Trophoblast cell (in vitro differentiated cells and primary cell): ENCODE data around the gene C1QTNF9B.
"Not testable (repeated sequence)": the region's sequence is repeated elsewhere in the genome, so short reads cannot be mapped to it uniquely, and the experiment has no call there.

Experiments
- DNase-seq, 2 donors: peaks; one replicate each; pipeline ENCODE4 v3.0.0-alpha.2; 2016
- H2AFZ ChIP-seq: 2 replicates; pipeline ENCODE4 v1.6.1; 2013; ENCODE audit warnings: low read length, moderate library complexity, mild to moderate bottlenecking; ENCODE audit not compliant: insufficient read depth, poor library complexity
- H2AK5ac ChIP-seq: 2 replicates; pipeline ENCODE4 v1.6.1; 2013; ENCODE audit warnings: mild to moderate bottlenecking, low read length
- H2BK120ac ChIP-seq: 2 replicates; pipeline ENCODE4 v1.6.1; 2013; ENCODE audit warnings: low read length, mild to moderate bottlenecking, moderate library complexity; ENCODE audit not compliant: insufficient read depth, poor library complexity
- H2BK12ac ChIP-seq: 2 replicates; pipeline ENCODE4 v1.6.1; 2013; ENCODE audit warnings: mild to moderate bottlenecking, low read length, moderate library complexity
- H2BK5ac ChIP-seq: 2 replicates; pipeline ENCODE4 v1.6.1; 2013; ENCODE audit warnings: low read length, low read depth, moderate library complexity, mild to moderate bottlenecking; ENCODE audit not compliant: poor library complexity
- H3K14ac ChIP-seq: 2 replicates; pipeline ENCODE4 v1.6.1; 2013; ENCODE audit warnings: mild to moderate bottlenecking, low read length
- H3K18ac ChIP-seq: 2 replicates; pipeline ENCODE4 v1.6.1; 2013; ENCODE audit warnings: mild to moderate bottlenecking, low read length
- H3K23ac ChIP-seq: 2 replicates; pipeline ENCODE4 v1.6.1; 2013; ENCODE audit warnings: low read length
- H3K27ac ChIP-seq: 2 replicates; pipeline ENCODE4 v1.5.1; 2013; ENCODE audit warnings: low read depth, mild to moderate bottlenecking, inconsistent platforms, low read length, moderate library complexity
- H3K27me3 ChIP-seq: 2 replicates; pipeline ENCODE4 v1.6.1; 2013; ENCODE audit warnings: inconsistent platforms, mild to moderate bottlenecking, low read length, moderate library complexity; ENCODE audit not compliant: insufficient read depth
- H3K36me3 ChIP-seq, 2 experiments: 1 replicate in 1 of 2; 2 replicates in 1 of 2; pipeline ENCODE4 v1.6.1; 2013; ENCODE audit warnings: low read length in 2 of 2, mild to moderate bottlenecking in 2 of 2, moderate library complexity in 1 of 2; ENCODE audit not compliant: insufficient read depth in 2 of 2, control insufficient read depth in 1 of 2
- H3K4ac ChIP-seq: 2 replicates; pipeline ENCODE4 v1.6.1; 2013; ENCODE audit warnings: low read depth, mild to moderate bottlenecking, low read length, moderate library complexity
- H3K4me1 ChIP-seq, 2 experiments: 1 replicate in 1 of 2; 2 replicates in 1 of 2; pipeline ENCODE4 v1.6.1; 2013; ENCODE audit warnings: low read length in 2 of 2, mild to moderate bottlenecking in 2 of 2, moderate library complexity in 1 of 2; ENCODE audit not compliant: insufficient read depth in 2 of 2, control insufficient read depth in 1 of 2
- H3K4me2 ChIP-seq: 2 replicates; pipeline ENCODE4 v1.6.1; 2013; ENCODE audit warnings: inconsistent platforms, mild to moderate bottlenecking, low read length, moderate library complexity
- H3K4me3 ChIP-seq: 2 replicates; pipeline ENCODE4 v1.5.1; 2013; ENCODE audit warnings: mild to moderate bottlenecking, low read depth, low read length, inconsistent platforms
- H3K79me1 ChIP-seq: one replicate; pipeline ENCODE4 v1.6.1; 2013; ENCODE audit warnings: low read length
- H3K79me2 ChIP-seq: 2 replicates; pipeline ENCODE4 v1.6.1; 2013; ENCODE audit warnings: low read length, mild to moderate bottlenecking; ENCODE audit not compliant: control insufficient read depth, insufficient read depth, poor library complexity
- H3K9ac ChIP-seq: 2 replicates; pipeline ENCODE4 v1.6.1; 2013; ENCODE audit warnings: mild to moderate bottlenecking, low read length
- H3K9me3 ChIP-seq: 2 replicates; pipeline ENCODE4 v1.6.1; 2013; ENCODE audit warnings: low read depth, mild to moderate bottlenecking, control low read depth, inconsistent platforms, low read length; ENCODE audit not compliant: insufficient read depth
- H4K12ac ChIP-seq: 2 replicates; pipeline ENCODE4 v1.6.1; 2013; ENCODE audit warnings: low read depth, mild to moderate bottlenecking, low read length, moderate library complexity
- H4K8ac ChIP-seq: 2 replicates; pipeline ENCODE4 v1.6.1; 2013; ENCODE audit warnings: low read depth, mild to moderate bottlenecking, low read length, moderate library complexity
- H4K91ac ChIP-seq: one replicate; pipeline ENCODE4 v1.6.1; 2013; ENCODE audit warnings: low read depth, mild to moderate bottlenecking, low read length, moderate library complexity
- WGBS: extraction: QIAGEN DNeasy Blood & Tissue Kit; methylation state at CpG from one replicate; pipeline ENCODE4 v1.1.7; 2013; ENCODE audit warnings: missing lambda C conversion rate; ENCODE audit not compliant: insufficient read length, insufficient coverage; ENCODE audit errors: extremely low coverage; 5-methylcytosine and 5-hydroxymethylcytosine counted together

C1QTNF9B gene

DNA sequence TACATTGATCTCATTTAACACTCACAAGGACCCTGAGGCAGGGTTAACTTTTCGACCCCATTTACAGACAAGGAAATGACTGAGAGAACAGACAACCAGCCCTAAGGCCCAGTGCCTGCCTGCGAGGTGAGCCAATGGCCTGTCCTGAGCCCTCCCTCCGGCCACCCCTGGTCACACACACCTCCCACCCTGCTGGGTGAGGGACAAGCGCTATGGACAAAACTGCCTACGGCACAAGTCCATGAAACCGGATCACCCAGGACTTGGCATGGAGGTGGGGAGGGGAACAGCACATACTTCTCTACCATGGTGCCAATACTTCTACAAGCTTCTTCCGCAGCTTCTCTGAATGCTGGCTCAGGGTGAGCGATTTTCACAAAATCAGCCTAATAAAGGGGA, 15.9 kb downstream of the C1QTNF9B start:
- H3K18ac ChIP-seq, H3K4me3 ChIP-seq, DNase-seq, H3K14ac ChIP-seq, H3K4me2 ChIP-seq, H3K23ac ChIP-seq, H2BK12ac ChIP-seq, H3K79me2 ChIP-seq, H4K8ac ChIP-seq, H2BK5ac ChIP-seq, H3K4me1 ChIP-seq, H2AK5ac ChIP-seq, H2AFZ ChIP-seq, H3K79me1 ChIP-seq, H3K4ac ChIP-seq, H3K27ac ChIP-seq, H2BK120ac ChIP-seq, H4K91ac ChIP-seq, H3K27me3 ChIP-seq, H3K9me3 ChIP-seq, H3K9ac ChIP-seq, H4K12ac ChIP-seq, H3K36me3 ChIP-seq: not testable (repeated sequence)
- WGBS, result no CpG with 5 or more reads among the region's 8 CpGs

DNA sequence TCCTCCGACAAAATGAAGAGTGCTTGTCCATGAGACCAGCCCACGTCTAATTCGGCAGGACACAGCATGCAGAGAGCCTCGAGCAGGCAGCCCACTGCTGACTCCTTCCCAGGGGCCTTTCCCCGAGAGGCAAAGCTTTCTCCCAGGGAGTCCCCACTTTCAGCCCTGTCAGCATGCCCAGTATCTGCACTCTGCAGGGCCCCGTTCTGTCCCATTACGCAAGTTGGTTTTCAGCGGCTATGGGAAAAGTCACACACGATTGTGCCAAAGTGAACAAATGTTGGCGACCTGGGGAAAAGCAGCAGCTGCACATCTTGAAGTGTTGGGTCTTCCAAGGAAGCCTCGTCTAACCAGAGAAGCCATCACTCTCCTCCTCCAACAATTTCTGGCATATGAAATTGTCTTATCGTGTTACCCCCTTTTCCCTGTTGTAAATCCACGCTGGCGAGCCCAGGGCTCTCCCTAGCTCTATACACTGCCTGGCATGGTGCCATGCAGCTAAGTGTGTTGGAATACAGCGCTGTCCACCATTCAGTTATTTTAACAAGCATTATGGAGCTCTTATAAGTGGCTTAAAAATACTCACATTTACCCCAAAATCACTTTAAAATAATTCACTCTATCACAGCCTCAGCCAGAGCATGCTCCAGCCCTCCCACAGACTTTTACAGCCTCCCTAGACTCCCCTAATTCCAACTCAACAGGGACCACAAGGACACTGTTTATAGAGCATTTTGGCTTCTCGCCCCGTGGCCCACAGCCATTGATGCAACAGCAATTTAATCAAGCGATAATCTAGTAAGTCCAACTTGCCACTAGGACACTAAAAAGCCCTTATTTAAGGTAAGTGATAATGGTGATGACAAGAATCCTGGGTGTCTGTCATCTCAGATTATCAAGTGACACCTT, 16.6 kb downstream of the C1QTNF9B start:
- H2BK120ac ChIP-seq, H3K36me3 ChIP-seq, H2BK5ac ChIP-seq, H4K12ac ChIP-seq, H3K4me1 ChIP-seq, H2BK12ac ChIP-seq, H3K79me2 ChIP-seq, H2AFZ ChIP-seq, H4K91ac ChIP-seq, DNase-seq, H3K9me3 ChIP-seq, H3K23ac ChIP-seq, H4K8ac ChIP-seq, H3K4me3 ChIP-seq, H3K4ac ChIP-seq, H3K18ac ChIP-seq, H3K27ac ChIP-seq, H3K27me3 ChIP-seq, H3K9ac ChIP-seq, H3K79me1 ChIP-seq, H3K4me2 ChIP-seq, H2AK5ac ChIP-seq, H3K14ac ChIP-seq: not testable (repeated sequence)
- WGBS, result no CpG with 5 or more reads among the region's 18 CpGs

DNA sequence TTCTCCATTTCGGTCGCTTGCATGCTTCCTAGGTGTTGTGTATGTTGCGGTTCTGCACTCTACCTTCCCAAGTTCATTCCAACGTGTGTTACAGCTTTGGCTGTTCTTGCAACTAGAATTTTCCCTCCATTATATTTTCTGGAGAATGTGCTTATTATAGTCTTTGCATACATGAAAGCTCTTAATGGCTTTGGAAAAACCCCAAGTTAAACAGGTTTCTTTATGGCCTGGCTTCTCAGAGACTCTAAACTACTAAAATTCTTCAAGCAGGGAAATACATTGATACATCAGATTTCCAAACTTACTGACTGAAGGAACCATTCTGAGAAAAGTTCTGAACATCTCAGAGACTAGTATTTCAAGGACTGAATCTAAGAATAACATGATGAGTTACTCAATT, 20.0 kb downstream of the C1QTNF9B start:
- Histone ChIP-seq H3K79me2 (no peaks in the 10 kb centered on the region), H2BK12ac (no peak overlapping the region), H3K27ac (no peak overlapping the region), H4K8ac (no peak overlapping the region), H3K36me3 (peaks cover 0 to 4% of the 10 kb centered on the region in 2 experiments), H3K18ac (no peak overlapping the region), H3K4me3 (no peak overlapping the region), H3K9ac (no peak overlapping the region), H3K9me3 (no peaks in the 10 kb centered on the region), H3K27me3 (no peaks in the 10 kb centered on the region), H3K14ac (no peak overlapping the region), H2BK120ac (no peak overlapping the region), H3K4me2 (no peak overlapping the region), H3K4me1 (no peaks in the 10 kb centered on the region), H3K23ac (no peak overlapping the region), H4K12ac (no peak overlapping the region), H3K4ac (no peak overlapping the region), H4K91ac (no peak overlapping the region), H2AK5ac (no peak overlapping the region), H2BK5ac (no peak overlapping the region), H2AFZ (no peak overlapping the region), H3K79me1 (no peaks in the 10 kb centered on the region)
- no peak for DNase-seq
- WGBS, result no CpG with 5 or more reads among the region's 4 CpGs

DNA sequence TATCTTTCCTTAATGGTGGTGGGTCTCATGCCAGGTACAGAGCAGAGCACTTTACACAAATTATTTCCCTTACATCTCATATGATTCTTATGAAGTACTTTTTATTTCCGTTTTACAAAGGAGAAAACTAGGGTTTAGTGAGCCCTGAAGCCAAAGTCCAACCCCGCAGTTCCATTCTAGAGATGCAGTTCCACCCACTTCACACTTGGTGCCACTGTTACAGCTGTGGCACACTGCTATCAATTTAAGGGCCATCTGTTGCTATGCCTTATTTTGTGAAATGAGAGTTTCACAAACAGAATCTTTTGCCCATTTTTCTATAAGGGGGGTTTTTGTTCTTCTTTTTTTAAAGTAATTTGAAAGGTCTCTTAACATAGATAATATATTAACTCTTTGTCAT, 21.0 kb downstream of the C1QTNF9B start:
- H4K8ac ChIP-seq, result no peak overlapping the region
- H4K91ac ChIP-seq, result no peak overlapping the region
- no peak overlapping the region for H2BK120ac ChIP-seq
- no peak overlapping the region for H3K4me3 ChIP-seq
- H2BK12ac ChIP-seq, result no peak overlapping the region
- no peak overlapping the region for H3K9ac ChIP-seq
- H3K18ac ChIP-seq, result no peak overlapping the region
- no peak overlapping the region for H3K27ac ChIP-seq
- H3K4ac ChIP-seq, result no peak overlapping the region
- no peak overlapping the region for H2AFZ ChIP-seq
- no peaks in the 10 kb centered on the region for H3K27me3 ChIP-seq
- peaks cover 0 to 2% of the 10 kb centered on the region in 2 experiments for H3K36me3 ChIP-seq
- no peak overlapping the region for H2BK5ac ChIP-seq
- H3K4me2 ChIP-seq, result no peak overlapping the region
- H3K14ac ChIP-seq, result no peak overlapping the region
- no peaks in the 10 kb centered on the region for H3K4me1 ChIP-seq
- no peak overlapping the region for H4K12ac ChIP-seq
- H3K9me3 ChIP-seq, result no peaks in the 10 kb centered on the region
- H3K79me2 ChIP-seq, result no peaks in the 10 kb centered on the region
- WGBS, result no CpG with 5 or more reads among the region's 2 CpGs
- DNase-seq, result peak in 1 of 2 donors; percentile 10
- H2AK5ac ChIP-seq, result no peak overlapping the region
- H3K79me1 ChIP-seq, result no peaks in the 10 kb centered on the region
- no peak overlapping the region for H3K23ac ChIP-seq
